ENCODE measurements around the gene IER5L.

Gene IER5L

DNA sequence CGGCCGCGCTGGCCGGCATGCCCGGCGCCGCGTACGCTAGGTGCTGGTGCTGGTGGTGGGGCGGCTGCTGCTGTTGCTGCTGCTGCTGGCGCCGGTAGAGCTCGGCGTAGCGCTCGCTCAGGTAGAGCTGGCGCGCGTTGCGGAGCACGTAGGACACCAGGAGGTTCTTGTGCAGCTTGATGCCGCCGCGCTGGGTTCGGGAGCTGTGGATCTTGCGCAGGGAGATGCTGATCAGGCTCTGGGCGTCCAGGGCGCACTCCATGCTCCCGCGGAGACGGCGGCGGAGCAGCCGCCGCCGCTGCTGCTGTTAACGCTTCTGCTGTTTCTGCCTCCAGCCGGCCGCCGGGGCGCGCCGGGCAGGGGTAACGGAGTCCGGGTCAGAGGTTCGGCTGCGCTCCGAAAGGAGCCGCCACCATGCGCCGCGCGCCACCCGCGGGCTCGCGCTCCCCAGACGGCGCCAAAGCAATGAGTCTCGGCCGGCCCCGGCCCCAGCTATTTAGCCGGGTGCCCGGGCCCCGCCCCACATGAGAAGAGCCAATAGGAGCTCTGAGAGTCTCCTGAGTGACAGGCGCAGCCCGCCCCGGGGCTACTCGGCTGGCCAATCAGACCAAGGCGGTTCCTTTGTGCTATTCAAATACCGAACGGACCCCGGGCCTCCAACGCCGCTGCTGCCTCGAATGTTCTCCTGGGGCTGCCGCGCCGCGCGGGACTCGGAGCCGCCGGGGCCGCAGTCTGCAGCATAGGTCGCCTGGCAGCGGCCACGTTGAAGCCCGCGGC, at the start of gene IER5L:
TSS of gene IER5L (minus strand) at position 471 of the 777 bp plus-strand sequence. CDS start at position 262, 209 bp downstream.
- peak; percentile 83 to 88 for DNase-seq

DNA sequence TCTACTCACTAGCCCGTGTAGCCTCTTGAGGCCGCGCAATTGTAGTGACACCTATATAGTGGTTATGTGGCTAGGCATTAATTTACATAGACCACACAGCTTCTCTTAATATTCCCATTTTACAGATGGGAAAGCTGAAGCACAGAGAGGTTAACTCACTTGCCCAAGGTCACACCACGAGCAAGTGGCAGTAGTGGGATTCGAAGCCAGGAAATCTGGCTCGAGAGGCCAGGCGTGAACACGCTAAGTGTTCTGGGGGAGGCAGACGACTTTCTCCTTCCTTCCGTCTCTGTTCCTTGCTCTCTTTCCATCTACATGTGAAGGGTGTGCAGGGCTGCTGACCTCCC, 49.8 kb upstream of the IER5L start:
- DNase-seq = no peak

DNA sequence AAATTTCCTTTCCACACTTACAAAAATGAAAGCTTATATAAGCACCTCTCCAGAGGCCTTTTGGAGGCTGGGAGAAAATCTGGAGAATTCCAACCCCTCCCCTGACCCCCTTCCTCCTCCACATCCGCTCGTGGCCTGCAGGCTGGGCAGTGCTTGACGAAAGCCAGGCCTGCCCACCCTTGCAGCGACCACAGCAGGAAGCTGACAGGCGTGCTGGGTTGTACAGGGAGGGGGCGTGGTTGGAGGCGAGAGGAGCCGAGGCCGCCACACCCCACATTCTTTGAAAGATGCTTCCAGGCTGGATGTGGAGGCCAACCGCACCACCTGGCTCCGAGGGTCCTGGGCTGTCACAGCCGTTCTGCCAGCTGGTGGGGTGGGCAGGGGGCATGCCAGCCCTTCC, 47.8 kb upstream of the IER5L start:
- DNase-seq = no peak

DNA sequence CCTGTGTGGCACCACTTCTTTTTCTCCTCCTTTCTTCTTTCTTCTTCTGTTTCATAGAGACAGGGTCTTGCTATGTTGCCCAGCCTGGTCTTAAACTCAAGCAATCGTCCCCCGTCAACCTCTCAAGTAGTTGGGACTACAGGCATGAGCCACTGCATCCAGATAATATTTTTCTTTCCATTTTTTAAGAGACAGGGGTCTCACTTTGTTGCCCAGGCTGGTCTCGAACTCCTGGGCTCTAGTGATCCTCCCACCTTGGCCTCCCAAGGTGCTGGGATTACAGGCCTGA, 47.4 kb upstream of the IER5L start:
- DNase-seq = no peak

DNA sequence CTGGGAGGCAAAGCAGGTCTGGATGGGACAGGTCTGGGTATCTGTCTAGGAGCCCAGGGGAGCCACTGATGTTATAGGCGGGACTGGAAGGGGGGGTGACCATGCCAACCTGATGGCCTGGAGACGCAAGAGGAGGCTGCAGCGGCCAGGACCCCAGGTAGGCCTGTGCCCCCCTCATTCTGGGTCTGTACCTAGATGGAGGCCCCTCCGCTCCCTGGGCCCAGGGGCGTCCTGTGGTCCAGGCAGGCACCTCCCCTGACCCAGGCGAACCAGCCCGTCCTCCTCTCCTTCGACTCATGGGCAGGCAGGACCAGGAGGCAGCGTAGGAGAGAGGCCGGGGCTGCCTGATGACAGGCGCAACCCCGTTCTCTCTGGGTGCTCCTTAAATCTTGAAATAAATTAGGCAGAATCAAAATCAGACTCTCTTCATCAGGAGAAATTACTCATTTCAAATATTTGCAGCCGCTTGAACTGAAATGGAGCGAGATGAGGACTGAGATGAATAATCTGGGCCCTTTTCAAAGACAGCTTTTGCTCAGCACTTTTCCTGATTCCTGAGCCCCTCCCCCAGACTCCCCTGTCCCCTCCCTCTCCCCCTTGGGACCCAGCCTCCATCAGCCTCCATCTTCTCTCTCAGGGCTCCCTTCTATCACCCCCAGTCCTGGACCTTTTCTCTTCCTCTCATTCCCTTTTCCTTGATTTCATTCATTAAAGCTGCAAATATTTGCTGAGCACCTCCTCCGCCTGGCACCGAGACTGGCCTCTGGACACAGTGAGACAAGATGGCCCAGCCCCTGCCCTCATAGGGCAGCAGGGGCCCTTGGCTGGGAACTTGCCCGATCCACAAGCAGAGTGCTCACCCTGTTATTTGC, 46.8 kb upstream of the IER5L start:
- DNase-seq = no peak

DNA sequence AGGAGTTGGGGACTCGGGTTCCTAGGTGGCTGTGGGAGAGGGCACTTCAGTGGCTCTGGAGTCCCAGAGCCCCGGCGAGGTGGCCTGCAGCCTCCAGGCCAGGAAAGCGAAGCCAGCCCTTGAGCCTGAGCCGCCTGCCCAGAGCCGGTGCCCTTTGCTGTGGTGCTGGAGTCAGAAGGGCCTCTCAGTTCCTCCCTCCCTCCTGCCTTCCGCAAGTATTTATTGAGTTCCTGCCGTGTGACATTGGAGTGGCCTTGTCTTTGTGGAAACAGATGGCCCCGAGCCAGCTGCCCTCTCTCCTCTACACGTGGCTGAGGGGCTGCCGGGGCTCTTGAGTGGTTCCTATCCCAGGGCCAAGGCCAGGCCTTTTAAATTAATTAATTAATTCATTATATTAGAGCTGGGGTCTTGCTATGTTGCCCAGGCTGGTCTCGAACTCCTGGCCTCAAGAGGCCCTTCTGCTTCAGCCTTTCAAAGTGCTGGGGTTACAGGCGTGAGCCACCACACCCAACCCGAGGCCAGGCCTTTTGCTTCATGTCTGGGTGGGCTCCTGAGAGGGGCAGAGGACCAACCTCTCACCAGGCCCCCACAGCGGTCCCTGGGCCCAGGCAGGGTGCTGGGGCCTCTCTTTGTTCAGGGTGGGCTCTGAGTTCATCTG, 45.6 kb upstream of the IER5L start:
- no peak for DNase-seq

DNA sequence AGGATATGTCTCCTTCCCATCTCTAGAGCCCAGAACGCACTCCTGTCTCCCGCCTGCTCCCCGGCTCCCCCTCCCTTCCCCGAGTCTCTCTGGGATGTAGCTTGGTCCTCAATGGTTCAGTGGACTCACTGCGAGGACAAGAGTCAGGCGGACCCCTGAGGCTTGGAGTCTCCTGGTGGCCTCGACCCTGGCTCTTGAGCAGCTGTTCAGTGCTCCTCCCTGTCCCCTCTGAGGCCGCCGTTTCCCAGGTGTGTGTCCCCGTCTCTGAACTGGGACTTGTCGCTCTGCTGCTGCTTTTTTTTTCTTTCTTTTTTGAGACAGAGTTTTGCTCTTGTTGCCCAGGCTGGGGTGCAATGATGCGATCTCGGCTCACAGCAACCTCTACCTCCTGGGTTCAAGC, 44.8 kb upstream of the IER5L start:
- no peak for DNase-seq

DNA sequence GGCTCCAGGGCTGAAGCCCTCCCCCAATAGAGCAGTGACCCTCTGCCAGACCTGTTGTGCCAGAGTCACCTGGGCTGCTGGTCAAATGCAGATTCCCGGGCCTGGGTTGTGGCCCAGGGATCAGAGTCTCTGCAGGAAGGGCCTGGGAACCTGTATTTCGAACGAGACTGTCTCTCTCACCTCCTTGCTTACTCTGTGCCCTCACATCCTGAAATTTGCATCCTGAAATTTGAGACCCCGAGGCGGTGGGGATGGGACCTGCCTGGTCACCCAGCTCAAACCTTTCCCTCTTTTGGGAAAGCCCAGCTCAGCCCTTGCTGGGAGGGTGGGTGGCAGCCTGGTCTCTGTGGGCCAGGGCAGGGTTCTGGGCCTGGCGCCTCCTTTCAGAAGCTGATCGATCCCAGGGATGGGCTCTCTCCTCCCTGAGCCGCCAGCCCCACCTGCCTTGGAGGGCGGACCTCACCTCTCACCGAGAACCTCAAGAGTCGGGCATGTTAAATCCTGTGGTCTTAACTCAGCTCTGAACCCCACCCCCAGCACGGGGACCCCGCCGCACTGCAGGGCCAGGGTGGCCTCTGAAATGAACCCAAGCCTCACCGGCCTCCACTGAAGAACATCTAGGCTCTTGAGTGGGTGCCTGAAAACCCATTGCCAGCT, 44.0 kb upstream of the IER5L start:
- DNase-seq = no peak

DNA sequence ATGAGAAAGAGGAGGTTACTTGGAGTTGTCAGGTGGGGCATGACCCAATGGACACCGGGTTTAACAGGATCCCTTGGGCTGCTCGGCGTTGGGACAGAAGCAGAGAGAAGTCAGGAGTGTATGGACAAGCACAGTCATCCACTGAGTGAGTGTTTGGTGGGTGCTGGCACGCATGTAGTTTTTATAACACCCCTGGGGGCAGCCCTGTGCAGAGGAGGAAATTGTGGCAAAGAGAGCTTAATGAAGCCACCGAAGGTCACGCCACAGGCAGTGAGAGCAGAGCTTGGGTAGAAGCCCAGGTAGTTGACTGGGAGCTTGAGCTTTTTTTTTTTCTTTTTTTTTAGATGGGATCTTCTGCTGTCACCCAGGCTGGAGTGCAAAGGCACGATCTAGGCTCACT, 43.2 kb upstream of the IER5L start:
- DNase-seq = peak in 1 of 2 donors; percentile 35

DNA sequence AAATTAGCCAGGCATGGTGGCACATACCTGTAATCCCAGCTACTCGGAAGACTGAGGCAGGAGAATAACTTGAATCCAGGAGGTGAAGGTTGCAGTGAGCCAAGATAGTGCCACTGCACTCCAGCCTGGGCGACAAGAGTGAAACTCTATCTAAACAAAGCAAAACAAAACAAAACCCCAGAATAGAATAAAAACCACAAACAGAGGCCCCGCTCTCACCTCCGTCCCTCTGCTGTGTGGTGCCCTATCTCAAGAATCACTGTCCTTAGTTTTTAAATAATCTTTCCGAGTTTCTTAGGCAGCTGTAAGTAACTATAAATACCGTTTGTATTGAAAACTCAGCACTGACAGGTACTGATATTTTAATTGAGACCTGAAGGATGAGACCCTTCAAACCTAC, 42.7 kb upstream of the IER5L start:
- no peak for DNase-seq

DNA sequence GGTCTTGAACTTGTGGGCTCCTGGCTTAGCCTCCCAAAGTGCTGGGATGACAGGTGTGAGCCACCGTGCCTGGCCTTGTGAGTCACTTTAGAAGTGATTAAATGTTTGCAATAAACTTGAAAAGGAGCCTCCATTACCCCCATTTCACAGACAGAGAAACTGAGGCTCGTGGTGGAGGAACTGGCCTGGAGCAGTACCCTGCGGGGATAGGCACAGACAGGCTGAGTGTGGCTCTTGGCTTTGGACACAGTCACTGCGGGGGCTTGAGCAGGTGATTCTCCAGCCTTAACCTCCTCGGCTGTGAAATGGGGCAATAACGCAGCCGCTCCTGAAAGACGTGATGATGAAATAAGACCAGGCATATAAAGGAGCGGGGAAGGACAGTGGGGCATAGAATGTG, 40.9 kb upstream of the IER5L start:
- no peak for DNase-seq

DNA sequence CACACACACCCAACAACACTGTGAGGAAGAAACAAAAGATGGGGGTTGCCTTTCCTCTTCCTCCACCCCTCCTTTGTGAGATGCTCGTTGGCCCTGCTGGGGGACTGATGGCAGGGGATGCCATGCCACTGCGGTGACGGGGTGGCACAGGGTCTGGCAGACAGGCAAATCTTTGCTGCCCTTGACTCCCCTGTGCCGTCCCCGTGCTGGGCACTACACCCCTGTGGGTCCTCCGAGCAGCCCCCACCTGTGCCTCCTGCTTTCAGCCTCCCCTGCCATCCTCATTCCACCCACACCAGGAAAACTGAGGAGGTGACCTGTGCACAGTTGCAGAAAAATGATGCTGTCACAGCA, 40.2 kb upstream of the IER5L start:
- no peak for DNase-seq

DNA sequence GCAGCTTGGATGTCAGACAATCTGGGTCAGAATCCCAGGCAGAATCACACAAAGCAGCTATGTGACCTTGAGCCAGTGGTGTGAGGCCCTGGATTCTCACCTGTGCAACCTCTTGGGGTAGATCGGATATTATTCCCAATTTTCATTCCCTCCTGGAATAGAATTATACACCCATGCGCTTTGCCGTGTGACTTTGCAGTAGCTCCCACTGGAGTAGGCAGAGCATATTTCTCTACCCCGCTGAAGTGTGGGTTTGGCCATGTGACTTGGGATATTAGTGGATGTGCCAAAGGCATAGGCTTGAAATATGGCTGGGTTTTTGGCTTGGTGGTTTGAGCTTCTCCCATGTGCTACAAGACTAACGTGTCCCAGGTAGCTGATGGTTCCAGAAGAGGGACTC, 35.5 kb upstream of the IER5L start:
- DNase-seq = no peak

DNA sequence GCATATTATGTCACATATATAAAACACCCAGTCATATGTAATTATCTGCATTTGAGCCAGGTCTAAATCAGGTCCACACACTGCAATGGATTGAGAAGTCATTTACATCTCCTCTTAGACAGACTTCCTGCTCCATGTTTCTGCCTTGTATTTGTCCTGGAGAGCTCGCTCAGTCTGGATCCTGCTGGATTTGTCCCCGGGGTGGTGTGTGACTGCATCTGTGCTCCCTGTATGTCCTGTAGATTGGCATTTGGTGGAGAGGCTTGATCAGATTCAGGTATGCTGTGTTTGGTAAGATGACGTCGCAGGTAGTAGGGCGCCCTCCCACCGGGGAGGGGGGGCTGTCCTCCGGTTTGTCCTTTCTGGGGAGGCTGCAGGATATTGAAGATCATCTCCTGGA, 33.6 kb upstream of the IER5L start:
- no peak for DNase-seq

DNA sequence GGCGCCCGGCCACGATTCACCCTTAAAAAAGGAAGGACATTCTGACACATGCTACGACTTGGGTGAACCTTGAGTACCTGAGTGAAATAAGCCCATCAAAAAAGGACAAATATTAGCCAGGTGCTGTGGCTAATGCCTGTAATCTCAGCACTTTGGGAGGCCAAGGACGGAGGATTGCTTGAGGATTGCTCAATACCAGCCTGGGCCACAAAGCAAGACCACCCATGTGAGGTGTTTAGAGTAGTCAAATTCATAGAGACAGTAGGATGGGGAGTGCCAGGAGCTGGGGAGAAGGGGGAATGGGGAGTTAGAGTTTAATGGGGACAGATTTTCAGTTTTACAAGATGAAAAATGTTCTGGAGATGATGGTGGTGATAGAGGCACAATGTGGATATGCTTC, 32.1 kb upstream of the IER5L start:
- no peak for DNase-seq

DNA sequence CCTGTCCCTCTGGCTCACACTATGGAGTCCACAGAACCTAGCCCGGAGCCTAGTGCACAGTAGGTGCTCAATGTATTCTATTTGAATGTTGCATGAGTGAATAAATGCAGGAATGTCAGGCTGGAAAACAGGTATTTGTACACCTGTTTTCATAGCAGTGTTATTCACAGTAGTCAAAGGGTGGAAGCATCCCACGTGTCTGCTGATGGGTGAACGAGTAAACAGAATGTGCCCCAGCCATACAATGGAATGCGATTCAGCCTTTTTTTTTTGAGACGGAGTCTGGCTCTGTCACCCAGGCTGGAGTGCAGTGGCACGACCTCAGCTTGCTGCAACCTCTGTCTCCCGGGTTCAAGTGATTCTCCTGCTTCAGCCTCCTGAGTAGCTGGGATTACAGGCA, 31.5 kb upstream of the IER5L start:
- no peak for DNase-seq

DNA sequence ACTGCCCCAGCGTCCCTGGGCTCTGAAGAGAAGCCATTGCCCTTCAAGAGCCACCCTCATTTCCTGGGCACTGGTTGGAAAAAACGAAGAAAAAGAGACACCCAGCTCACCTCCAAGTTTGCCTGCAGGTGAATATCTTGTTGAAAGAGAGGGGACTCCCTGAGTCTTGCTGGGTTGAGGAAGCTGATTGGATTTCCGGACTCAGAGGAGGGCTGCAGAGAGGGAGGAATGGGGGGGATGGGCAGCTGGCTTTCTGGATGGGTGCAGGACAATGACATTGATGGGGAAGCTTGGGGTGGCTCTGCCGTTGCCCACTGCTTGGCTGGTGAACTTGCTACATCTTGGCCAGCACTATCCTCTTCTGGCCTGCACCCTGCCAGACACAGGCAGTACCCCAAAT, 31.0 kb upstream of the IER5L start:
- DNase-seq = no peak

DNA sequence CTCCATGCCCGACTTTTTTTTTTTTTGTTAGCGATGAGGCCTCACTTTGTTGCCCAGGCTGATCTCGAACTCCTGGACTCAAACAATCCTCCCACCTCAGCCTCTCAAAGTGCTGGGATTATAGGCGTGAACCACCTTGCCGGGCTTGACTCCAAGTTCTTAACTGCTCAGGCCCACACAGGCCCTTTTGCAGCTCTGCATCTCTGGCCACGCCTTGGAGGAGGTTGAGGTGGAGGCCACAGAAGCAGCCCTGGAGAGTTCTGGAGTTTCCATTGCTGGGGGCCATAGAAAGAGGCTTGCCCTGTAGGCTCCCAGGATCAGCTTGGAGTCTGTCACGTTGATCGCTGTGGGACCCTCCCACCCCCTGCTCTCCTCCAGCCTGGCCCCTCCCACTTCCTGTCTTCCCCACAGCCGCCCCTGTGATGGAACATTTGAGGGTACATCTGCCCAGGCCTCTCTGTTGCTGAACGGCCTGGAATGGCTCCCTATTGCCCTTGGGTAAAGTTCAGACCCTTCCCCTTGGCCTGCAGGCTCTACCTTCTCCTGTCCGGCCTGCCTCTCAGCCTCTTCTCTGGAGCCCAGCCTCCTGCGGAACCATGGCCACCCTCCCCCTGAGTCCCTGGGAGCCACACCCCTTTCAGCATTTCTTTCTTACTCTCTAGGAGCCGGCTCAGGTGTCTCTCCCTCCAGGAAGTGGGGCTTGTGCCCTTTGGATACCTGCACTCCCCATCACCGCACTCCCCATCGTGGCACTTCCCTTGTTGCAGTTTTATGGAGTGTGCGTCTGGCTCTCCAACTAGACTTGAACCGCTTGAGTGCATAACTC, 30.4 kb upstream of the IER5L start:
- DNase-seq = no peak

DNA sequence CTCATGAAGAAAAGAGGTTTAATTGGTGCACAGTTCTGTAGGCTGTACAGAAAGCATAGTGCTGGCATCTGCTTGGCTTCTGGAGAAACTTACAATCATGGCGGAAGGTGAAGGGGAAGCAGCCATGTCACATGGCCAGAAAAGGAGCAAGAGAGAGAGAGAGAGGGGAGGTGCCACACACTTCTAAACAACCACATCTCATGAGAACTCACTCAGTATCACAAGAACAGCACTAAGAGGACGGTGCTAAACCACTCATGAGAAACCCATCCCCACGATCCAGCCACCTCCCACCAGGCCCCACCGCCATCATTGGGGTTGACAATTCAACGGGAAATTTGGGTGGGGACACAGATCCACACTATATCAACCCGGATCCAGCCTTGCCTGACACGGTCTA, 28.8 kb upstream of the IER5L start:
- DNase-seq = no peak

DNA sequence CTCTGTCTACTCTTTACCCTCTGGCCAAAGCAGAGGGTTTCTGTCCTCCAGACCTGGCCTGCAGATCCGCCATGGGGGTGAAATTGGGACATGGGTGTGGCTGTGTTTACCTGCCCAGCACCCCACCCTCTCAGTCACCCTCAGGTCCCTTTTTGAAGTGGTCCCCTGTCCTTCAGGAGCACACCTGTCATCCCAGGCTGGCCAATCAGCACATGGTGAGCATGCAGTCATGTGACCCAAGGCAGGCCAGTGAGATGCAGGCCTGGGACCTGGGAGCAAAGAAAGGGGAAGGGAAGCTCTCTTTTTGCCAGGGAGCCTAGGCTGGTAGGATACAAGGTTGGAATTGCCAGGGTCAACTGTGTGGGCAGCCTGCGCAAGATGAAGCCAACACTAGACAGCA, 28.3 kb upstream of the IER5L start:
- no peak for DNase-seq

DNA sequence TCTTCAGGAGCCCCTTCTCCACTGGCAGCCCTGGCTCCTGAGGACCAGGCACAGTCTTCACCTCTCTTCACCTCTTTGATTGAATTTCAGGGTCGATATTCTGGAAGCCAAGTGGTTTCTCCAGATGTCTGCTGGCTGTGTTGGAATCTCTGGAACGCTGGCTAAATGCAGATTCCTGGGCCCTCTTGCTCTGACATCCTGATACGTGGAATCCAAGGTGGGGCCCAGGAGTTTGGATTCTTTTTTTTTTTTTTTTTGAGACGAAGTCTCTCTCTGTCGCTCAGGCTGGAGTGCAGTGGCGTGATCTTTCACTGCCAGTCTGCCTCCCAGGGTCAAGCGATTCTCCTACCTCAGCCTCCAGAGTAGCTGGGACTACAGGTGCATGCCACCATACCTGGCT, 26.8 kb upstream of the IER5L start:
- DNase-seq = no peak

DNA sequence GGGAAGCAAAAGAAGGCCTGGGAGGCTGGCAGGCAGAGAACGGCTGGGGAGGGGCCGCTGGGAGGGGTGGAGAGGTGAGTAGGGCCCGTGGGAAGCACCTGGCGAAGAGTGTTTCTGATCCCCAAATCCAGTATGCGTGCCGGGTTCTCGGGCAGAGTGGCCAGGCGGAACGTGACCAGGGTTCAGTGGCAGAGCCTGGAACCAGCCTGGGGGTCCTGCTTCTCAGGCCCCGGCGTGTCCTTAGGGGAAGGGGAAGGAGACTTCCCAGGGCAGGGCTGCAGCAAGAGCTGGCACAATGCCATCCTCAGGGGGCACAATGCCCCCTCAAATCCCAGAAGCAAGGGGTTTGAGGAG, 25.5 kb upstream of the IER5L start:
- no peak for DNase-seq
